ENCODE data around the gene RSU1.

RSU1 gene

DNA sequence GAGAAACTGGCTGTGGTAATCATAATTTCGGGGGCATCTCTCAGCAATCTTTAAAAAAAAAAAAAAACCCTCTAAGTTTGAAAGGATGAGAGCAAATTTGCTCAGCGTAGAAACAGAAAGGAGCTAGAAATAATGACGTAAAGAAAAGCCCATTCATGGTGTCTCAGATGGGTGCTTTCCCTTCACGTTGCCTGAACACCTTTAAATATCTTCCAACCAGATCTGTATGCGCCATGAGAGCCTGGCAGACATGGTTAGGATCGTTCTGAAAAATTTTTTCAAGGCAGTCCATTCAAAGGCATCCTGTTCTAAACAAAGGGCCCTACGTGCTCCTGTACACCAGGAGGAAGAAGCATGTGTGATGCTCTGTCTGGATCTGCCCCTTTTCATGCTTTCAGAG is 154.3 kb downstream of the RSU1 start:
- no peak for DNase-seq

DNA sequence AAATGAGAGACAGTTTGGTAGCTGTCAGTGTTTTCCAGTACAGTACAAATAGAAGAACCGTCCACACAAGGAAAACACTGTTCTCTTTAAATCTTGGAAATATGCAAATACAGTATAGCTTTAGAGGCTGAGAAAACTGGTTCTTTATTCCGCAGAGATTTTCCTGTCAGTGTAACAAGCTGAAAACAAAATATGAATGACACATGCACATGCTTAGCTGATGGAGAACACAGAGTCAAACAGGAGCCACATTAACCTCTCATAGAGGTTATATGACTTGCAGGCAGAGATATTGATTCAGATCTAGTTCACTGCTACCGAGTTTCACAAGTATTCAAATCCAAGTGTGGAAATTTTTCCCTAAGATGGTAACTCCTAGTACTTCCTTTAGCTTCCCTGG is 160.3 kb downstream of the RSU1 start:
- DNase-seq: no peak

DNA sequence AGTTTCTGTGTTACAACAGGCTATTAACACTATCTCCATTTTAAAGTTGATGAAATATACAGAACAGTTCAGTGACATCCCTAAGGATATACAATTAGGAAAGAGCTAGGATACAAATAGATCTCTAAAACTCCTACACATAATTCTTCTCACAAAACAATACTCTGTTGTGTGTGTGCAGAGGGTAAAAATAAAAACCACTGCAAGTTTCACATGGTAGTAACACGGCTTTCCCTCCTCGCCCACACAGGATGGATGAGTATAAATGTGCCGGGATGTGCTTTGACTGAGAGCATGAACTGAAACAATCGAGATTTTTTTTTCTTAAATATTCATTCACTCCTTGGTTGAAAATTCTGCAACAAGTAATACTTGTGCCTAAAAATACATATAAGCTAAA is 164.0 kb downstream of the RSU1 start:
- DNase-seq: peak in 1 of 2 experiments; percentile 35

DNA sequence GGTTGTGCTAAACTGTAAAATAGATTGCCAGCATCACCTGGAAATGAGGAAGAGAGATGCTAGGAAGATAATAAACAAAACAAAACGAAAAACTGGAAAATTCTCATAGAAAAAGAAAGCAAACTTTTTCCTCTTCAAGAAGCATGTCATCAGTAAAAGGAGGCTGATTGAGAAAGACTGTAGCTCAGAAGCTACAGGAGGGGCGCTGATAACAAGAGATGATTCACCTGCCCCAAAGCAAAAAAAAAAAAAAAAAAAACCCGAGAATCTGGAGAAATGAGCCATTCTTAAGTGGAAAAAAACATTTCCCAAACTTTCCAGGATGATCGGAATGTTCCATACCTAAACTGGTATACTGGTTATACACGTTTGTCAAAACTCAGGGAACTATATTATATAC is 165.1 kb downstream of the RSU1 start:
- no peak for DNase-seq

DNA sequence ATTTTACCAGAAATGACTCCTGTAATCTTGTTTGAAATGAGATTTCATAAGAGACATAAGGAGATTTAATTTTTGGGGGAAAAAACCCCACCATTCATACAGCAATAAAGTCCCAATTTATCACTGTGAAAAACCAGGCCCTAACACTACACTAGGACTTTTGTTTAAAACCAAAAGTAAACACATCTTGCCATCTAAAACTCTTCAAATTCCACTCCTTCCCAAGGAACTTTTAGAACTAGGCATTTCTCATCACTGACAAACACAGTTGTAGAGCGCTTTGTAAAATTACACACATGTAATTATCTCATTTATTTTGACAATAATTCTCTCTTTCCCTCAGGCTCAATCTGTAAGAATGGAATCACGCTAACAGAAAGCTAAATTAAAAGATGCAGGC is 167.5 kb downstream of the RSU1 start:
- no peak for DNase-seq

DNA sequence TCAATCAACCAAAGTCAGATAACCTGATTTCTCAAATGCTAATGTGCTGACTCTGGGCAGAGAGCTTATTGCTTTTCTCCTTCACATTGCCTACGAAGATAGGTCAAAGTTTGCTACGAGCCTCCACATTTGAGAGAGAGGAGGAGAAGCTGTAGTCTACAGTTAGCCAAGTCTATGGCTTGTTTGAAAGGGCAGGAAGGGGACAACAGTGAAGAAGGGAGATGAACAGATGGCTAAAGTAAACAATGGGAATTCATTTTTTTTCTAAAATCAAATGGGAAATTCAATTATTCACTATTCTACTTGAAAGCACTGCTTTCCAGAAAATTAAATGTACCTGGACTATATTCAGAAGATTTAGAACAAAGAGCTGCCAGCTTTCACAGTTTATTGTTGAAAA is 168.9 kb downstream of the RSU1 start:
- no peak for DNase-seq

DNA sequence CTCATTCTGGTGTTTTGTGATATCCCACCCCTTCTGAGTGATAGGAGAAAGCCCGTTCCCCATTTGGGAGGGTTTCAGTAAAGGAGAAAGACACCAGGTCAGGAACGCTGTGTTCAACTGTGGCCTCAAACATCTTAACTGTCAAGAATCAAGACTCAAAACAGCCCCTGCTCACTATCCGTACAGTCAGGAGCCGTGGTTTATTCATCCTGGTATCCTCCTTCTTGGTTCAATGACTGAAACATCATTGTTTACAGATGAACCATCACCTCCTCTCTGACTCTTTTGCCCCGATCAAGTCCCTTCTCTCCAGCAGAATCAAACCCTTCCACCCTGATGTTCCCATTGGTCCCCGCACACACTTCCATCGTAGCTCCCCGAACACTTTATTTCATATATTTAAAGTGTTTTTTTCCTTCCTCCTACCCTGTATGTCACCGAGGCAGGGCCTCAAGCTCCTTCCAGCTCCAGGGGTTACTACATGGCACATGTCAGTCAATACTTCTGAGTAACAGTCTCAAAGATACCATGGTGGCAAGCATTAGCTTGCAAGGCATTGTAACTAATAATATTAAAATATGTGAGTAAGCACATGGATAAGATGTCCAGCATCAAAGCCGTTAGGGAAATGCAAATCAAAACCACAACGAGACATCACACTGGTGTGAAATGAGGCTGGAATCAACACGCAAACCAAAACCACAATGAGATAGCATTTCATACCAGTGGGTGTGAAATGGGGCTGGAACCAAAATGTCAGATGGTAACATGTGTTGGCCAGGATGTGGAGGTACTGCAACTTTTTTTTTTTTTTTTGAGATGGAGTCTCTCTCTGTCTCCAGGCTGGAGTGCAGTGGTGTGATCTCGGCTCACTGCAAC is 170.8 kb downstream of the RSU1 start:
- peak in 1 of 2 experiments; percentile 16 for DNase-seq

DNA sequence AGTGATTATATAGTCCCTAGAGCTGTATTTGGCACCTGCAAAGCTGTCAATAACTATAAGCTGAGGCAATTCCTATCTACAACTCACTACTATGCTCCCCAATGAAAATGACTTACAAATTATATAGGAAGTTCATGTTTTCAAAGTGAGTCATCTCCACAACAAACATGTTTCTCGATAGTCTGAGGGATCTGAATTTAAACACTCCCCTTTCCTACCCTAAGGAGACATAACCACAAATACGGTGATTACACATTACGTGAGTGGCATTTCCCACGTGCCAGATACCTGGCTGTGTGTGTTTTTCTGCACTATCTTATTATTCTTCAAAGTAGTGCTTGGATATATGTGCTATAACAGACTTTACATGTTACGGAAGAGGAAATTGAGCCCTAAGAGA is 173.1 kb downstream of the RSU1 start:
- DNase-seq: no peak

DNA sequence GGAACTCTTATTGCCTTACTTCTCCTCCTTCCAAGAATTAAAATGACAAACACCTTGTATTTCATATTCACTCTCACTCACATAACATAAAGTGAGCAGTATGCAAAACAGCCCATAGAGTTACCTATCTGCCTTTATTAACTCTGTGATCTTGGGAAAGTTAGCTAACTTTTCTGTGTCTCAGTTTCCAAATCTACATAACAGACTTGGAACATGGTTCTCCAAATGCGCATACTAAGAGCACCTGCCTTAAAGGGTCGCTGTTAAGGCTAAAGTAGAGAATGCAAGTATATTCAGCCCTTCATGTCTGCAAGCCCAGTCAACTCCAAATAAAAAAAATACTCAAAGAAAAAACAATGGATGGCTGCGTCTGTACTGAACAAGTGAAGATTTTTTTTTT is 173.7 kb downstream of the RSU1 start:
- no peak for DNase-seq

DNA sequence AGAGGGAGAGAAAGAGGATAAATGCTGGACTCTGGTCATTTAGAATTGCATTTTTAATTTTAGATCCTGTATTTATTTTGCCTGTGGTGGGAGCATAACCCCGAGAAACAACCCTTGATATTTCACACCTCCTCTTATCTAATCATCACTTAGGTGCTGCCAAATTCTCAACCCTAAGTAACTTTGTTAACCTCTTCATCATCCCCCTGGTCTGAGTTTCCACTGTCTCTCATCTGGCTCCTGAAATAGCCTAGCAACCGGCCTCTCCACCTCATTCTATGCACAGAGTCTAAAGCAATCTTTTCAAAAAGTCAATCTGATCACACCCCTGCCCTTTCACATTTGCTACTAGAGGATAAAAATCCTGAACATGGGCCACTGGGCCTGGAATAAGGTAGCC is 177.1 kb downstream of the RSU1 start:
- DNase-seq: no peak

DNA sequence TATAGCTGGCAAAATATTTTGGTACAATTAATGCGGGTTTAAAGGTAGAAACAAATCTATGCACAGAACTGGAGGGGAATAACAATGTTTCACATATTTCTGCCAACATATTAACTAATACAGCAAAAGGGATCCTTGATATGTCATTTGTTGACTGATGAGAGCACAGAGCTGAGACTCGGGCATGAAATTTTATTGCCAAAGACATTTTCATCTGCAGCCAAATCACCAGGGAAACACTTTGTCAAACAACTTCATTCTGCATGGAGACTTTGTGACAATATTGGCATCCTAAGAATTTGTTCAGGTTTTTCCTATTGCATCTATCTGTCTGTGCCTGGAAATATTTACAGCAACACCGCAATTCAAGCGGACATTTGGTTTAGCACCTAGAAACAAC is 177.8 kb downstream of the RSU1 start:
- DNase-seq: no peak

DNA sequence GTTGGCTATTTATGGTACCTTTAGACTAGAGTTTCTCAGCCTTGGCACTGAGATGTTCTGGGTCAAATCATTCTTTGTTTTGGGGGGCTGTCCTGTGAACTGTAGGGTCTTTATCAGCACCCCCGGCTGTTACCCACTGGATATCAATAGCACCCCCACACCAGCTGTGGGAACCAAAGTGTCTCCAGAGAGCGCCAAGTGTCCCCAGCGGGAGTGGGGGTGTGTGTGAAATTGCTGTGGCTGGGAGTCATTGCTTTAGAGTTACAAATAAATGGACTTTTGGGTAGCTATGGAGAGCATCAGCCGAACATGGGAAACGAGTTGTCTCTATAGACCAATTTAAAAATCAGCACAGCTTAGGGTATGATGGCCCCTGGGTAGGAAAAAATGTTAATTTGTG is 184.2 kb downstream of the RSU1 start:
- DNase-seq: no peak

DNA sequence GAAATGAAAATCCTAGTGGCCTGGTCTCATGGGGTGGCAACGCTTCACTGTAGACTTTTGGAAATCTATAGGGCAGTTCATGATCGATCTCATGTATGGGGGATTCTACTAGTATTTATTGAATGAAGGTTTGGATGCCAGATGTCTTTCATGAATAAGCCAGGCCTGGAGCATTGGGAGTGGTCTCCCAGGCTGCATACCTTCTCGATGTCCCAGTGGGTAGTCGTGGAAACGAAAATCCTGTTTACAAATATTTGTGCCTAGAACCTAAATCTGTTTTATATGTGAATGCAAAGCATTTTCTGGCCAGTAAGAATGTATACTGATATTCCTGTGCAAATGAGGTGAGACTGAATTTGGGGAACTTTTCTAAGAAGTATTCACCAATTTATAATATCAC is 190.5 kb downstream of the RSU1 start:
- DNase-seq: no peak

DNA sequence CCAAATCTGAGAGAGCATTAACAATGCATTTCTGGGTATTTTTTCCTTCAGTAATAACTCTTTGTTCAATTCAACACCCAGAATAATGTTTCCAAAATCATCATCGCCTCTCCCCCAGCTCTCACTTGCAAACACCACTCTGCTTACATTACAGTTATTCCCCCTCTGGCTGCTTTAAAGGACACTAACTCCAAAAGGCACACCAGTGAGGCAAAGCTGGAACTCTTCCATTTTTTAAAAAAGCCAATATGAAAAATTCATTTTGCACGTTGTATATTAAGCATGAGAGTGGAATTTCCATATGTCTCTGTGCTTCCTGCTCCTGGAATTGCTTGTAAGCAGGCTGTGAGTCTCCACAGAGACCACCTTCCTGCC is 204.3 kb downstream of the RSU1 start:
- no peak for DNase-seq

DNA sequence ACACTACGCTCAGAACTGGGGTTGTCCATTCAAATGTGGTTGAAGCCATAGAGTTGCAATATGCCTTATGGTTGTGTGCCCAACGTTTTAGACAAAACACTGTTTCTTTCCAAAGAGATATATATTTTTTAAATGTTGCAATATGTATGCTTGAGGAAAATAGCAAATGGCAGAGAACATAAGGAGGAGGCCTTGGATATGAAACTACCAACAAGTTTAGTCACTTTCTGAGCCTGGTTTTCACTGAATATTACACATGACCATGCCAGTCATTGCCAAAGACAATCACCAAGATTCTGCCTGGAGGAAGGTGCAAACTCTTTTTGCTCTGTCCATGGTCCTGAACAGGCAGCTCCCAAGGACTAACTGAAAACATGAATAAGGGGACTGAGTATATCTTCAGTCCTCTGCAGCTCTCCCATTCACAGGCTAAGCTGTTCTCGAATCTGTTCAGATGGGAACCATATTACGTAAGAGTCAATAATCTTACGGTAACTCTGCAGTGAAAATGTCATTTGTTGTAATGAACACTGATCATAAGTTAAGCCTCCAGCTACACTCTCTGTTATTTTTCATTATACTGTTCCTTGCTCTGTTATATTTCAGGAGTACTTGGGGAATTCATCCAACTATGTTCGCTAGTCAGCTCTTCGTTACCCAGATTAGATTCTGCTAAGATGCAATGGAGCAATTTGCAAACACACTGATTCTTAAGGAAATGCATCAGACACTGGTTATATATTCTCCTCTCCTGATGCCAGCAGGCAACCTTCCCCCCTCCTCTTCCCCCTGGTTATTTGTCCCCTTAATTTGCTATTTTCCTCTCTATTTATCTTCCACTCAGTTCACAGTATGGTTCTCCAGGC is 204.9 kb downstream of the RSU1 start:
- peak; percentile 3 to 8 for DNase-seq

DNA sequence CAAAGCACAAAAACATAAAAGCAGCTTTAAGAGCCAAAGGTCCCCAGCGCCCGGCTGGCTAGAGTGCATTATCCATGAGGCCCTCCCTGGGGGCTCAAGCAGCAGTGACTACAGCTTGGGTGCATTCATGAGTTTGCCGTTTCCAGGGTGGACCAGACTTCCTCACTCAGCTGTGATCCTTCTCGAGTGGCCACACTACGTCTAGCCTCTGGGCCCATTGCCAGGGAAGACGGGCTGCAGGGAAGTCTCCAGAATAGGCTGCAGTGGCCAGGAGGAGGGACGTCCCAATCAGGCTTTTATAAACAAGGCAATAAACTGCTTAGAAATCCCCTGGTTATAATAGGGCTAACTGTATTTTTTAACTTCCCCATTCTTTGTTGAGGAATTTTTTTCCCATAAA is 206.2 kb downstream of the RSU1 start:
- DNase-seq: no peak

DNA sequence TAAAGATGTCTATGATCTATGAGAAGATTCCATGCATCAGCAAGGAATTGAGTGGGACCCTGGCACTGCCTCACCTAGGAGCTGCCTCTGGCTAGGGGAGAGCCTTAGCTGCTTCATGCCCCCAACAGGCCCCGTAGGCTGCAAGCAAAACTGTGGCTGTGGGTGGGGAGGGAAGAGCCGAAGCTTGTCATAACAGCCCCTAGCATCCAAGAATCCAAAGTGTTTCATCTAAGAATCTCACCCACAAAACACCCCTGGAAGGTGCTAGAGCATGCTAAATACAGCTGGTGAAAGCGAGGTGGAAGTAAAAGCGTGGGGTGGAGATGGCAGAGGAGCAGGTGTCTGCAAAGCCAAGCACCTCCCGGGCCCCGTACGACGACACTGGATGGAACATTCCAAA is 208.0 kb downstream of the RSU1 start:
- DNase-seq: no peak

DNA sequence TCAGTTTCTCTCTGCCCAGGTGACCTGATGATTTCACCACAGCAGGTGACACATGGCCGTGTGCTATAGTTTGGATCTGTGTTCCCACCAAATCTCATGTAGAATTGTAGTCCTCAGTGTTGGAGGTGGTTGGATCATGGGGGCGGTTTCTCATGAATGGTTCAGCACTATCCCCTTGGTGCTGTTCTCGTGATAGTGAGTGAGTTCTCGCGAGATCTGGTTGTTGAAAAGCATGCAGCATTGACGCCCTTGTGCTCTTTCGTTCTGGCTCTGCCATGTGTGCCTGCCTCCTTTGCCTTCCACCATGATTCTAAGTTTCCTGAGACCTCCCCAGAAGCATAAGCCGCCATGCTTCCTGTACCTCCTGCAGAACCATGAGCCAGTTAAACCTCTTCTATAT is 210.3 kb downstream of the RSU1 start:
- DNase-seq: no peak

DNA sequence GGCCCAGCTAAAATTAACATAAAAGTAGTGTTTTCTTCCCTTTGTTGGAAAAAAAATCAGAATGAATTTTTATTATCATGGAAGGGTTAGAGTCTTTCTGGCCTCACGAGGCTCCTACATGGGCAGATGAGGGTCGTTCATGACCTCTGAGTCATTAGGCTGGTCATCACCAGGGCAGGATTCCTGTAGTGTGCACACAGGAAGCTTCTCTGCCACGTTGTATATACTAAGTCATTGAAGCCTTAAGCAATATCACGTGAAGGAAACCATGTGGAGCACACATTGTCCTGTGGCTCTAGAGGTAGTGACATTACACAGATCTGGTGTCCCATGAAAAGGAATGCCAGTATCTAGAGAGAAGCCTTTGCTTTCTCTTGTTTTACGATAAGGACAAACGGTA is 210.8 kb downstream of the RSU1 start:
- no peak for DNase-seq

DNA sequence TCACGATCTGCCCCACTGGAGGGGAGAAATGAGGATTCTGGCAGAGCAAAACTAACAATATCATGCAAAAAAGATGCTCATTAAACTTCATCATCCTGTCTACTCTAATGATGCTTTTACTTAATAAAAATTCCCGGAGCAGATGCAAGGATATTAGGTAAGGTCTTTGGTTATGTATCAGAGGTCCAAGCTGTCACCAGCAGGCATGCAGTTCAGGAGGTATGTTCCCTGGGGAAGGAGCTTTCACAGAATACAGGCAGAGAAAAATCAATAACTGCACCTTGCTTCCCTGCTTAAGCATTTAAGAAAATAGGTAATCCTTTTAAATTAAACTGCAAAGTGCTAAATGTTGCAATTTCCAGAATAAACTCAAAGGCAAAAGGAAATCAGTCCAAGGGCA is 213.9 kb downstream of the RSU1 start:
- no peak for DNase-seq

DNA sequence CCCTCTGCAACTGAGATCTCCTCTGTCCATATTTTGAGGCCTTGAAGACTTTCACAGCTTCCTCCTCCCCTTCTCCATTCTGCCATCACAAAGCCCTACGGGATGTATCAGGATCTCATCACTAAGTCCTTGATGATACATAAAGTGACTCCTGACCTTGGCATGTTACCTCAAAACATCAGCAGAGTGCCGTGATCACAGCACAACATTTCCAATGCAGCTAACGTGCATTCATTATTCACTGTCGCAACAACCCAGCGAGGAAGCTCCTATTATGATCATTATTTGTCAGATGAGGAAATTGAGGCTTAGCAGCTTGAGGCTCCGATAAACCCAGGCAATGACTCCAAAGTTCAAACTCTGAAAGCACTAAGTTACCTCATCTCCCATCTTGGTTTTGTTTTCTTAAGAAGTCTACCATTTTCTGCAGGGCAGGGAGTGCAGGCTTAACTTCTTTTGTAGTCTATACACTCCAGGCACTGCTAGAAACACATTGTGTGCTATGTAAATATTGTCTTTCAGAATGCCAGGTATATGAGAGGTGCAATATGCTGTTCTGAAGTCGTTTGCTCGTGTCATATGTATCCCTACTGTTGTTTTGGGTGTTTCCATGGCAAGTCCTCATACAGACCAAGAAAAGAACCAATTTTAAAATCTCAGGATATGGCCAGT is 215.0 kb downstream of the RSU1 start:
- no peak for DNase-seq

DNA sequence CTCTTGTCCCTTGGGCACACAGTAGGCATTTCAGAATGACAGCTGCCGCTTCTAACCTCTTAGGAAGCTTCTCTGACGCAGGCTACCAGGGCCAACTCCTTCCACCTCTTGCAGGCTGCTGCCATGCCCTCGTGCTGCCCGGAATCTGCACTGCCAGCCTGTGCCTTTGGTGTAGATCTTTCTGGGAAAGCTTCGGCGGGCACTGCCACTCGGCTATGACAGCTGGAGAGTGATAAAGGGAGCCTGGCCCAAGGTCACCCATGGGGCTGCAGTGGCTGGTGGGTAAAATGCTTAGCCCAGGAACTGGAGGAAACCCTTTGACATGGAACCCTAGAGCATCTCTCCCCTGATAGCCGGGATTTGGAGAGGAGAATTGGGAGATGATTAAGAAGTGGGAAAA is 217.6 kb downstream of the RSU1 start:
- DNase-seq: no peak

DNA sequence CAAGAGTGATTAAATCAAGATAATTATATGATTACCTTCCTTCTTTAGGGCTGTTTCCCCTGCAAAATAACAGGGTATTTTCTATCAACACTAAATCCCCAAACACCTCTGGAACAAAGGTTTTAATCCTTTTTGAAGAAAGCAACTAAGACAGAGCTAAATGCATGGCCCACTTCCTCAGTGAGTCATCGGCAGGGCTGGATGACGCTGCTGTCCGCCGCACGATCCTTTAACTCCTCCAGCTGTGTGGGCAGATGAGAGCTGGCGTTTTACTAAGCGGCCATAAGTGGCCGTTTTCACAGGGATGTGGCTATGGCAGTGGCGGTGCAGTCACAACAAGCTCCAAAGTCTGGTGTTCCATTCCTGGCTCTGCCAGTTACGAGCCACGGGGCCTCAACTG is 219.6 kb downstream of the RSU1 start:
- DNase-seq: no peak

DNA sequence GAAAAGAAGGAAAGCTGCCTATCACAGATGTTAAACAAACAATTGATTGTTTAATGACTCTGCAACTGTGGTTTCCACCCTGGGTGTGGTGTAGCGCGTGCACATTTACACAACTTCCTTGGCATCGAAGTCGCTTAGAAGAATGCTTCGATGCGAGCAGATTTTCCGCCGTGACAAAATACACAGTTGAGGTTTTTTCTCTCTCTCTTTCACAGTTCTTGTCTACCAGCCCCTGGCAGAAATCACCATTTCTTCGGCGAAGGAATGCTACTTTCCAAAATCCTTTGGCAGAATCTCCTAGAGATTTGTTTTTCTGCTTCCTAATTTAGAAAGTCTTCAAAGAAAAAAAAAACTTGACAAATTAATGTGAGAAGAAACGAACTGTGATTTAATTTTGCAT is 224.8 kb downstream of the RSU1 start:
- DNase-seq: no peak
